RWPE1 (cell line): ENCODE results near the gene ZNF124.

ENCODE experiments used
- CTCF ChIA-PET: fragments of 350-600 bp; sonication (Branson Sonifier 250); formaldehyde crosslinking; extraction: SDS; loops from one replicate; lab custom pipeline; 2021; lab: Yijun Ruan, JAX
- POLR2A ChIA-PET: fragments of 400-600 bp; formaldehyde crosslinking; extraction: SDS; loops from one replicate; lab custom pipeline; 2020; ENCODE audit warnings: antibody characterized with exemption; ENCODE audit not compliant: low non-redundant PET; lab: Yijun Ruan, JAX
- DNase-seq: peaks from one replicate; pipeline ENCODE4 v3.0.0; 2012; ENCODE audit warnings: low spot score
- H3K27ac ChIP-seq: fragments of 450-650 bp; 2 replicates; pipeline ENCODE4 v1.5.1; 2017
- TF ChIP-seq, protein P1 (sequence below): fragments of 450-650 bp; conservative IDR thresholded peaks from 2 replicates; pipeline ENCODE4 v1.5.1; 2017; ENCODE audit warnings: low read depth, mild to moderate bottlenecking

Gene ZNF124

DNA sequence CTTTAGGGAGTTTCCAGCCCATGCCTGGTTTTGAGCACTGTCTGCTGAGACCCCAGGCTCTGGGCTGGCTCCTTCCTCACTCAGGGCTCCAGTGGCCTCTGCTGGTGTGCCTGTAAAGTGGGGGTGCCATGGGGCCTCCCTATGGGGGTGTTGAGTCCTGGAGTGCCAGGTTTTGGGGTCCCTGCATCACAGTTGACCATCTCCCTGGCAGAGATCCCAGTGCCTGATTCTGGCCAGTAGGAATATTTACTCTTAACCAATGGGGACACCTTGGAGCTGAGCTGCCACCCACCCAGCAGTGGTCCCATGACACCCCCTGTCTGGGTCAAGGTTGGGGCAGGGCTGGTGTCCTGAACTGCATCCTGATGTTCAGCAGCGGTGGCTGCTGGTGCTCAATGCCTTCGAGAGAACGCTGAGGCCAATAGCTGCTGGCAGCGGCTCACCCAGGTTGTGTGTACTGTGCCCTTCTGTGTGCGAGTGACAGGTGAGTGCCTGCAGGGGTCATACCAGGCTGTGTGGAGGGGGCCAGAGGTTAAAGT, 58.0 kb downstream of the ZNF124 start:
- ChIA-PET CTCF (no interaction called here), POLR2A (no interaction called here)
- DNase-seq = no peak
- H3K27ac ChIP-seq = peak overlapping the region; percentile 72
- TF ChIP-seq, protein P1, sequence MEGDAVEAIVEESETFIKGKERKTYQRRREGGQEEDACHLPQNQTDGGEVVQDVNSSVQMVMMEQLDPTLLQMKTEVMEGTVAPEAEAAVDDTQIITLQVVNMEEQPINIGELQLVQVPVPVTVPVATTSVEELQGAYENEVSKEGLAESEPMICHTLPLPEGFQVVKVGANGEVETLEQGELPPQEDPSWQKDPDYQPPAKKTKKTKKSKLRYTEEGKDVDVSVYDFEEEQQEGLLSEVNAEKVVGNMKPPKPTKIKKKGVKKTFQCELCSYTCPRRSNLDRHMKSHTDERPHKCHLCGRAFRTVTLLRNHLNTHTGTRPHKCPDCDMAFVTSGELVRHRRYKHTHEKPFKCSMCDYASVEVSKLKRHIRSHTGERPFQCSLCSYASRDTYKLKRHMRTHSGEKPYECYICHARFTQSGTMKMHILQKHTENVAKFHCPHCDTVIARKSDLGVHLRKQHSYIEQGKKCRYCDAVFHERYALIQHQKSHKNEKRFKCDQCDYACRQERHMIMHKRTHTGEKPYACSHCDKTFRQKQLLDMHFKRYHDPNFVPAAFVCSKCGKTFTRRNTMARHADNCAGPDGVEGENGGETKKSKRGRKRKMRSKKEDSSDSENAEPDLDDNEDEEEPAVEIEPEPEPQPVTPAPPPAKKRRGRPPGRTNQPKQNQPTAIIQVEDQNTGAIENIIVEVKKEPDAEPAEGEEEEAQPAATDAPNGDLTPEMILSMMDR = no peak

DNA sequence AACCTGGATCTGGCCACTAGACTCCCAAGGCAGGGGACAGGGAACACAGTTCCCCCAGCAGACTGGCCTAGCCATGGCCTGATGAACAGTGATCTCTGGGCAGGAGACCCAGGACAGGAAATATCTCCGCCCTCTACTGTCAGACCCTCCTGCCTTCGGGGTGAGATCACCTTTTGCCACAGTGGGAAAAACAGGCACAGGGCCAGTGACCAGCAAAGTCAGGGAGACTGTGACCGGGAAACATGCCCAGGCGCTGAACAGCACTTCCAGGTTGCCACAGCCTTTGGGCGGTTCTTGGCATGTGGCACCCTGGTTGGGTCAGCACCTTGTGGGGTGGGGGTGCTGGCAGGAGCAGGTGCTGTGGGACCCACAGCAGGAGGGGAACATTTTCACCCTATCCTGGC, 58.7 kb downstream of the ZNF124 start:
- H3K27ac ChIP-seq = peak overlapping the region; percentile 72
- ChIA-PET POLR2A (no interaction called here), CTCF (no interaction called here)
- TF ChIP-seq, protein P1 = no peak
- no peak for DNase-seq

DNA sequence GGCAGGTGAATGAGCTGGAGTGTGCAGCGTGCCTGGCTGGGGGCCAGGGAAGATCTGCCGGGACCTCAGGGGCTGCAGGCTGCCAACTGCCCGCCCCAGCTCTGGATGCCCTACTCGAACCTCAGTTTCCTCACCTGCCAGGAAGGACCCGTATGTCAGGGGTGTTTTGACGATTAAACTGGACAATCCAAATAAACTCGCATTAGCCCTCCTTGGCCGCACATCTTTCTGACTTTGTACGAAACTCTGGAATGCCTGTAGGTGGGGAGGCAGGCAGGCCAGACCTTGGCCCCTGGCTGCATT, 59.4 kb downstream of the ZNF124 start:
- DNase-seq = no peak
- POLR2A ChIA-PET = no interaction called here
- H3K27ac ChIP-seq = peak overlapping the region; percentile 72
- TF ChIP-seq, protein P1 = no peak
- CTCF ChIA-PET = no interaction called here

DNA sequence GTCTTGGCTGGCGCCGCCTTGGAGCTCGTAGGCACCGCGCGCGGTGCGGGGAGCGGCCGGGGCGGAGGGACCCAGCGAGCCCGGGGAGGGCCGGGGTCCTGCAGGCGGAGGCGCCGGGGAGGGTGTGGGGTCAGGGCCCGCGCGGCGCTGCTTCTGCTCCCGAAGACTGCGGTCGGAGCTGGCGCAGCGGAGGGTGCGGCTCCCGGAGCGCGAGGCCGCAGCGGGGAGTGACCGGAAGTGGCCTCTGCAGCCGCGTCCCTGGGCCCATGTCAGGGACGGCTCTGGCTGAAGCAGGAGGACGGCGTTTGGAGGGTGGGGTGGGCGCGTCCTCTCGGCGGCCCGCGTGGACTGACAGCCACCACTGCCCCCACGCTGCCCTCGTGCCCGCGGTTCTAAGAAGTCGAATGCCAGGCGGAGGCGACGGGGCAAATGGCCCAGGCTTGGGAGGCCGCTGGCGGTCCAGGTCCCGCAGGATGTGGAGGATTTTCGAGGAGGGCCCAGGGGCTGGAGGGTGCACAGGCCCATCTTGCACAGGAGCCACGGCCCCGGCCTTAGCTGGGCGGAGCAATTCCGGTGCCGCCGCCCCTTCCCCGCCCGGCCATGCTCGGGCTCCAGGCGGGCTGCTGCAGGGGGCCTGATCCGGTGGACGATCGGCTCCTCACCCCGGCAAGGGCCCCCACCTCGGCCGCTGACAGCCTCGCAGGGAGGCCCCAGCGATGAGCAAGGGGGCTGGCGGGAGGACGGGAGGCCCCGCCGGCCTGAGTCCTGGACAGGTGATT, 59.9 kb downstream of the ZNF124 start:
- peak; percentile 12 for DNase-seq
- H3K27ac ChIP-seq = peak overlapping the region; percentile 72
- CTCF ChIA-PET = no interaction called here
- TF ChIP-seq, protein P1 = no peak
- POLR2A ChIA-PET = no interaction called here

DNA sequence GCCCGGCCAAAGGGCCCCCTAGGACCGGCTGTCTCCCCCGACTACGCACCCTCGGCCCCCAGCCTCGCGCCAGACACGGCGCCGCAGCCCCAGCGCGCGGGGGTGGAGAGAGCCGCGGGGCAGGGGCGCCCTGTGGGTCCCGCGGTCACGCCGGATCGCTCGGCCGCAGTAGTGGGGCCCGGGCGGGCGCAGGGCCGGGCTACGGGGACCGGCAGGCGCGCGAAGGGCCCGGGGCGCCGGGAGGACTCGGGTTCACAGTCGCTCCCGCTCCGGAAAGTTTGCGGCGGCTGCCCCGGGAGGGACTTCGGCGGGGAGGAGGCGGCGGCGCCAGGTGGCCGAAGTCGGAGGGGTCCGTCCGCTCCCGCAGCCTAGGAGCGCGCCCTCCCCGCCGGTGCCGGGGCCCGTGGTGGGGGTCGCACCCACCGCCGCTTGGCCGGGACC, 60.5 kb downstream of the ZNF124 start:
- POLR2A ChIA-PET = no interaction called here
- H3K27ac ChIP-seq = peak overlapping the region; percentile 72
- CTCF ChIA-PET = no interaction called here

DNA sequence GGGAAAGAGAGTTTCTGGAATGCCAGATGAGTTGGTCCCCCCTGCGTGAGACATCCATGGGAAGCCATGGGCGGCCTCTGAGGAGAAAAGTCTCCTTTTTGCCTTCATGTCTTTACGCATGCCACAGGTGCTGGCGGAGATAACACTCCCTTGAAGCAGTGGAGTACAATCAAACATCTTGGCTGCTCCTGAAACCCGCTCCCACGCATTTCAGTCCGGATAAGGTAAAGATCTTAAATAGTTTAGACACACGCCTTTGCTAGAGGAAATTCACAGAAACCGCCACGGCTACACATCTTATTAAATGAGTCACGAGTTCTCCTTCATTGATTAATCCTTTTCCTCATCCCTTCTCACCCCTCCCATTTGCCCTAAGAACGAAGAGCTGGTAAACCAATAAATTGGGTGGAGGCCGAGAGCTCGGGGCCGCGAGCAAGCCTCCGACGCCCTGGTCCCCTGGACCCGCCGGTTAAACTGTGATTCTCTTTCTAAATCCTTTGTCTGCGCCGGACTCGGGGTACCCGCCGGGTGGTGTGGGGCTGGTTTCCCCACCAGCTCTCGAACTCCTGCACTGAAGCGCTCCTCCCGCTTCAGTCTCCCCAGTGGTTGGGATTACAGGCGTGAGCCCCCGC, 61.1 kb downstream of the ZNF124 start:
- ChIA-PET POLR2A (no interaction called here), CTCF (no interaction called here)
- no peak for DNase-seq
- TF ChIP-seq, protein P1 = no peak
- H3K27ac ChIP-seq = peak overlapping the region; percentile 72

More for the DNA sequence above, 60.5 kb downstream of the ZNF124 start:
- TF ChIP-seq, protein P1 = no peak
- no peak for DNase-seq
